A549 treated with DMSO at 1 μM for 4 hours (cell line): ENCODE data around the gene PLA2G7. TPM values are rescaled to one million over a fixed set of nuclear protein-coding genes. Genes with fewer than 3 reads are reported as not detected.

Experiments
- total RNA-seq: library from RNA; stranded (reverse); fragments of 200-300 nt; extraction: Qiagen RNA extraction; gene quantifications from 5 replicates; pipeline ENCODE4 v1.2.3, GENCODE V29; 2022; ENCODE audit warnings: low read depth

PLA2G7 gene
- 0.05 TPM in 1 of 5 replicates, not detected in the others for total RNA-seq

DNA sequence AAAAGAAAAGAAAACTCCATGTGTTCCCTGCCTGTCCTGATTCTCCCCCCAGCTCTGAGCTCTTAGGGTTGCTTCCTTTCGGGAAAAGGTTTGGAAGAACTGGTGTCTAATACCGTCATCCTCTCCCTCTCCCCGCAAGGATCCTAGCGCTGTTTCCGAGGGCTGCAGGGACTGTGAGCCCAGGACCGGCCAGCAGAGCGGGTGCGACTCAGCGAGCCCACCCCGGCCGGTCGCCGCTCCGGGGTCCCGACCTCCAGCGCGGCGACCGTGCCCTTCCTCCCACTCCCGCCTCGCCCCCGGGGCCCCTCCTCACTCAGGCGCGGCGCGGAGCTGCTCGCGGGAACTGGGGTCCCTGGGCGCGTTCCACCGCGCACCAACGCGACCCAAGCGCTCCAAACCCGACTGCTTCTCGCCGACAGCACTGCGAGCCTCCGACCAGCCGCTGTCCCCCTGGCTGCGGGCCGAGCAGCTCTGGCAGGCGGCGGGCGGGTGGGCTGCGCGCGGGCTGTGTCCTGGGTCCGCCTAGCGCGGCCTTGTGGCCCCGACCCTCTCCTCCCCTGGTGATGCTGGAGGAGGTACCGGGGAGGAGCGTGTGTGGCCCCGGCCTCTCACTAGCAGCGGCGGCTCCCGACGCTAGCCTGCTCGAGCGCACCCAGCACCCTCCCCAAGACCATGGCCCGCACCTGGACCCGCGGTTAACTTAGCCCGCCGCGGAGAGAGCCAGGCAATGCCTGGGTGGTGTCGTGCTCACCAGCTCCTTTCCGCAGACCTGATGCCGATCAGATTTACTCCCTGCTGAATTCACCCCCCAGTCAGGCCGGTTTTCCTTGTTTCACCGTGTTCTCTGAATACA, at the start of gene PLA2G7:
Gene PLA2G7 (minus strand): TSS at position 509 of the 853 bp plus-strand sequence. CDS start 12,484 bp downstream, outside the sequence.

DNA sequence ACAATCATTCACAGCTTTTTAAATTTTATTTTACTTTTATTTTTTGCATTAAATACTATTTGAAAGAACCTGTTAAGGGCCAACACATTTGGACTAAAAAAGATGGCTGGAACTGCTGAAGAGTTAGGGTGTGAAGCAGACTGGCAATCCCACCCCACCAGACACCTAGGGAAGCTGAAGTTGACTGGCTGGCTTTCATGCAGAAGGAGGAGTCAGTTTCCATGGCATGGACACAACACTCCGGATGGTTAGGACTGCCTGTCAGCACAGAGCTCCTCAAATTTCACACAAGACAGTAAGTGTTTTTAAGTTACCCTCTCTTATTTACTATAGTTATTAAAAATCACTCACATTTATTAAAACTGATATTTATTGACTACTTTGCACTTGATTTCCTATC, 11.5 kb upstream of the PLA2G7 start, which contains the start of gene ANKRD66:
Gene ANKRD66 (plus strand): TSS at position 238 of the 400 bp plus-strand sequence. CDS start 5,016 bp downstream, outside the sequence.

DNA sequence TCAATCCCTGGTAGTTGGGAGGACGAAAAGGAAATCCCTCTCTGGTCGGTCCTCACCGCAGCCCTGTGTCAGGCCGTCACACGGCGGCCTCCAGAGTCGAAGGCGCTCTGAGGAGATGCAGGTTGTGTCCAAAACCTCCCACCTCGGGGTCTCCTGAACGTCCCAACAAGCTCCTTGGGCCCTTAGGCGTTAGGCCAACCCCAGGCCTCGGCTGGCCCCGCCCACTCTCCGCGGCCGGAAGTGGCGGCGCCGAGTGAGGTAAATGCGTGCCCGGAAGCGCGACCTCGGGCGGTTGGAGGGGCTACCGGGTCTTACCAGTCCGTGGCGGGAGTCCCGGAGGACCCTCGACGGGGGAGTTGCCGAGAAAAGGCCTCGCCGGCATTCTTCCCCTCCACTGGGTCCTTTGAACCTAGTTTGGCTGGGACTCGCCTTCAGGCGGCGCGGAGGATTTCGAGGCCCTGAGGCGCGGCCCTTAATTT, 47.5 kb downstream of the PLA2G7 start, which contains the start of gene TDRD6:
Gene TDRD6 (plus strand): TSS at position 267 of the 479 bp plus-strand sequence. CDS start 244 bp downstream, outside the sequence.

Other genes with a start within 250 kb of the PLA2G7 start
- gene RCAN2, start 243.9 kb downstream of the PLA2G7 start, total RNA-seq, result not detected in 5 replicates
- 0.05 to 0.28 TPM (median 0.10 TPM) in 4 of 5 replicates, not detected in the other for gene CYP39A1, start 82.6 kb downstream of the PLA2G7 start, total RNA-seq
- gene SLC25A27, start 82.4 kb downstream of the PLA2G7 start, total RNA-seq, result 0.36 to 1.0 TPM (median 0.87 TPM) in 5 replicates
- not detected in 5 replicates for gene TDRD6, start 47.5 kb downstream of the PLA2G7 start, total RNA-seq
- gene ANKRD66, start 11.6 kb upstream of the PLA2G7 start, total RNA-seq, result not detected in 5 replicates
- not detected in 5 replicates for gene MEP1A, start 58.0 kb upstream of the PLA2G7 start, total RNA-seq
- not detected in 5 replicates for gene ADGRF5, start 186.6 kb upstream of the PLA2G7 start, total RNA-seq